SK-N-MC (cell line): ENCODE measurements around the gene ID2.

Experiments
- EZH2 ChIP-seq: fragments of 200-600 bp; sonication (generic); IDR thresholded peaks from one replicate; pipeline ENCODE4 v1.6.1; 2017; ENCODE audit warnings: antibody characterized with exemption
- POLR2AphosphoS5 ChIP-seq: IDR thresholded peaks from 2 replicates; pipeline ENCODE4 v1.6.1; 2012; ENCODE audit warnings: mild to moderate bottlenecking, low read depth, low read length, borderline replicate concordance

- TF ChIP-seq POLR2AphosphoS5 = no peak
- no peak for TF ChIP-seq EZH2
These were observed 13.9 kb upstream of the ID2 start for GRCh38 chr2:8667896-8668512.
